Posterior cingulate gyrus (tissue), 11 donors: ENCODE data around the gene KCNQ4.

Experiments
- DNase-seq, 10 donors: peaks; one replicate each; pipeline versions ENCODE4 v3.0.0 to v3.0.0-alpha.2; 2020 to 2021; ENCODE audit warnings: mixed read lengths in 3 of 10
- intact Hi-C: fragments of 100-400 bp; cut with DNase I; formaldehyde crosslinking; loops from one replicate; pipeline ENCODE4 v1.15.1; 2023

Gene KCNQ4

GRCh38 chr1:40808002-40808401, 24.4 kb downstream of the KCNQ4 start:
- no peak for DNase-seq

GRCh38 chr1:40808444-40808843, 24.9 kb downstream of the KCNQ4 start:
- DNase-seq, result no peak
- intact Hi-C loops, result no loop called here

More at GRCh38 chr1:40808002-40808401, 24.4 kb downstream of the KCNQ4 start:
- intact Hi-C loops, result no loop called here

- intact Hi-C loops, result no loop called here
Measured at GRCh38 chr1:40808909-40809308, 25.3 kb downstream of the KCNQ4 start.

GRCh38 chr1:40810927-40811326, 27.3 kb downstream of the KCNQ4 start:
- no peak for DNase-seq
- intact Hi-C loops, result no loop called here

More at GRCh38 chr1:40808909-40809308, 25.3 kb downstream of the KCNQ4 start:
- no peak for DNase-seq

GRCh38 chr1:40815420-40815819, 31.8 kb downstream of the KCNQ4 start:
- intact Hi-C loops, result no loop called here
- DNase-seq, result no peak

- intact Hi-C loops, result no loop called here
- DNase-seq, result no peak
Measured at GRCh38 chr1:40817791-40818263, 34.2 kb downstream of the KCNQ4 start.

GRCh38 chr1:40818264-40818961, 34.8 kb downstream of the KCNQ4 start:
- no peak for DNase-seq
- intact Hi-C loops, result no loop called here

GRCh38 chr1:40819101-40819500, 35.5 kb downstream of the KCNQ4 start:
- intact Hi-C loops, result no loop called here
- no peak for DNase-seq

- DNase-seq, result no peak
- intact Hi-C loops, result no loop called here
Measured at GRCh38 chr1:40820251-40820797, 36.7 kb downstream of the KCNQ4 start.

GRCh38 chr1:40820911-40821693, 37.5 kb downstream of the KCNQ4 start:
- DNase-seq, result peak in 8 of 10 donors; percentile 52 to 95 (median 66)
- intact Hi-C loops, result no loop called here

- intact Hi-C loops, result no loop called here
- no peak for DNase-seq
Measured at GRCh38 chr1:40822890-40823289, 39.3 kb downstream of the KCNQ4 start.

GRCh38 chr1:40823345-40823744, 39.8 kb downstream of the KCNQ4 start:
- intact Hi-C loops, result no loop called here
- no peak for DNase-seq

GRCh38 chr1:40823983-40824382, 40.4 kb downstream of the KCNQ4 start:
- no peak for DNase-seq
- intact Hi-C loops, result no loop called here

- DNase-seq, result no peak
- intact Hi-C loops, result no loop called here
Measured at GRCh38 chr1:40824591-40825434, 41.2 kb downstream of the KCNQ4 start.

- no peak for DNase-seq
- intact Hi-C loops, result no loop called here
Measured at GRCh38 chr1:40825435-40825788, 41.8 kb downstream of the KCNQ4 start.

- DNase-seq, result peak in 1 of 10 donors; percentile 33
- intact Hi-C loops, result no loop called here
Measured at GRCh38 chr1:40825996-40826395, 42.4 kb downstream of the KCNQ4 start.

- DNase-seq, result no peak
- intact Hi-C loops, result no loop called here
Measured at GRCh38 chr1:40829631-40830245, 46.2 kb downstream of the KCNQ4 start.

GRCh38 chr1:40830419-40830943, 46.9 kb downstream of the KCNQ4 start:
- intact Hi-C loops, result no loop called here

GRCh38 chr1:40831001-40831732, 47.6 kb downstream of the KCNQ4 start:
- no peak for DNase-seq

More at GRCh38 chr1:40830419-40830943, 46.9 kb downstream of the KCNQ4 start:
- DNase-seq, result no peak

More at GRCh38 chr1:40831001-40831732, 47.6 kb downstream of the KCNQ4 start:
- intact Hi-C loops, result no loop called here
